GM04504 (cell line): ENCODE results near the gene ZNF830.
"Not testable (repeated sequence)": the region's sequence is repeated elsewhere in the genome, so short reads cannot be mapped to it uniquely, and the experiment has no call there.

Experiments used
- DNase-seq: peaks from one replicate; pipeline ENCODE4 v3.0.0-alpha.2; 2012; ENCODE audit warnings: low read depth

ZNF830 gene, protein sequence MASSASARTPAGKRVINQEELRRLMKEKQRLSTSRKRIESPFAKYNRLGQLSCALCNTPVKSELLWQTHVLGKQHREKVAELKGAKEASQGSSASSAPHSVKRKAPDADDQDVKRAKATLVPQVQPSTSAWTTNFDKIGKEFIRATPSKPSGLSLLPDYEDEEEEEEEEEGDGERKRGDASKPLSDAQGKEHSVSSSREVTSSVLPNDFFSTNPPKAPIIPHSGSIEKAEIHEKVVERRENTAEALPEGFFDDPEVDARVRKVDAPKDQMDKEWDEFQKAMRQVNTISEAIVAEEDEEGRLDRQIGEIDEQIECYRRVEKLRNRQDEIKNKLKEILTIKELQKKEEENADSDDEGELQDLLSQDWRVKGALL

DNA sequence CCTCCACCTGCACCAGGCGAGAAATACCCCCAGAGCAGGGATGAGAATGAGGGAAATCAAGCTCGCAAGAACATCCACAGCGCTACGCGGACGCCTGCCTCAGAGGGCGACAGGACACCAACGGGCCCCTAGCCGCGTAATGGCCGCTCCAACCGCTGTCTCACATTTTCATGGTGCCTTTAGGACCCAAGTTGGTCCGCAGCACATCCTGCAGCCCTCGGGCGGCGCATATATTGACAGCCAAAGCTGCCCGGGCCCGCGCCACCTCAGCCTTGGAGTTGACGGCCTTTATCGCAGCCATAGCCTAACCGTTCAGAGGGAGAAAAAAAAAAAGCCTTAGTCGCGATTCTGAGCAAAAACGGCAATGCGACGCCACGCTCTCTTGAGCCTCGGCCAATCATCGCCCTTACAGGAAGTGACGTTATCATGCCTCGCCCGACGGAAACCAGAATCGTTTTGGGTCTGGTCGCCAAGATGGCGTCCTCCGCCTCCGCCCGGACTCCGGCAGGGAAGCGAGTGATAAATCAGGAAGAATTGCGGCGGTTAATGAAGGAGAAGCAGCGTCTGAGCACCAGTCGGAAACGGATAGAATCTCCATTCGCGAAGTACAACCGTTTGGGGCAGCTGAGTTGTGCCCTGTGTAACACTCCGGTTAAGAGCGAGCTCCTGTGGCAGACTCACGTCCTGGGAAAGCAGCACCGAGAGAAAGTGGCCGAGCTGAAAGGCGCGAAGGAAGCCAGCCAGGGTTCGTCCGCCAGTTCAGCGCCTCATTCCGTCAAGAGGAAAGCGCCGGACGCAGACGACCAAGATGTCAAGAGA lies at the start of gene ZNF830, which contains the start of gene CCT6B:
ZNF830 (plus strand) TSS at position 448 of the 819 bp plus-strand sequence; CDS start at position 475, 27 bp downstream.
CCT6B (minus strand) TSS at position 368 of the 819 bp plus-strand sequence; CDS start at position 301, 67 bp downstream.
- DNase-seq = peak; percentile 89

DNA sequence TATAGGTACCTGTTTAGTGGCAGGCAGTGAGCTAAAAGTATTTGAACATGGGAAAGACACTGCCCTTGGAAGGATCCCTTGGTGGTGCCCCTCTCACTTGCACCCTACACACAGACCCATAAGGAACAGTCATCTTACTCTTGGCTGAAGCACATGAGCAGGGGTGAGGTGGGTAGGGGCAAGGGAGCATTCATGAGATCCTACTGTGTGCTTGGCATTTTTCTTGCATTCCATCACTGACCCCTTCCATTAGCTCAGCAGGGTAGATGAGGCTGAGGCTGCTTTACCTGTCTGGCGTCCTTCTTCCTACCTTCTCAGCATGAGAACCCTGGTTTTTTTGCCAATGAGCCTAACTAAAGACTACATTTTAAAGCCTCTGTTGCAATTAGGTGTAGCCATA lies 48.3 kb upstream of the ZNF830 start:
- no peak for DNase-seq

DNA sequence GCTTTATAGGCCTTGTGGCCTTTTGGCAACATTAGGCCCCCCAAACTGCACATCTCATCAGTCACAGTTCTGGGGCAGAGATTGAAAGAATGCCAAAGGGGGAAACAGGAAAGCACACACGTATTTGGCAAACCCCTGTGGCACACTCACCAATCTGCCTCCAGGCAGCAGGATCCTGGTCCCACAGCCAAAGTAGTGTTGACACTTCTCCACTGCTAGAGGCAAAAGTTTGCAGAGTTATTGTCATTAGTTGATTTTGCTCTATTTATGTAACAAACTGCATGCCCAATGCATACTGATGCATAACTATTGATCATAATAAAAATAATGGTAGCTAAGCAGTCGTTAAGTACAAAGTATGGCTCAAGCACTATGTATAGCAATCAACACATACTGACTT lies 45.2 kb upstream of the ZNF830 start:
- no peak for DNase-seq

DNA sequence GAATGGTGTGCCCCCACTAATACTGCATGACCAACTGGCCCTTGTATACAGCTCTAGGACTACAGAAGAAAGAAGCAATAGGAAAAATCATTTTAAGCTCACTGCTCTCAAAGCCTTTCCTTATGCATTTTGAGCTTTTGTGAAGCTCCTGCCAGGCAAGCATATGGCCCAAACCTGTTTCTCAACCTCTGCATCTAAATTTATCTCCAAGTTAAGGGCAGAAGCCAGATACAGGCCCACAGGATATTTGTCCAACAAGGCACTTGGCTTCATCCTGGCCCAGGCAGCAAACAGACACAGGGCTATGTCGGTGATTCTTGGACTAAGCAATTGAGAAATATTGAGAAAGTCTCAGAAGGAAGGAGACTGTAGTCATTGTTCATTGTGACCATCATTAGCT lies 44.0 kb upstream of the ZNF830 start:
- DNase-seq = no peak

DNA sequence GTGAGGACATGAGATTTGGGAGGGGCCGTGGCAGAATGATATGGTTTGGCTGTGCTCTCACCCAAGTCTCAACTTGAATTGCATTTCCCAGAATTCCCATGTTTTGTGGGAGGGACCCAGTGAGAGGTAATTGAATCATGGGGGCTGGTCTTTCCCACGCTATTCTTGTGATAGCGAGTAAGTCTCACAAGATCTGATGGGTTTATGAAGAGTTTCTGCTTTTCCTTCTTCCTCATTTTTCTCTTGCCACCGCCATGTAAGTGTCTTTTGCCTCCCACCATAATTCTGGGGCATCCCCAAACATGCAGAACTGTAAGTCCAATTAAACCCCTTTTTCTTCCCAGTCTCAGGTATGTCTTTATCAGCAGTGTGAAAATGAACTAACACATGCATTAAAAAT lies 40.7 kb upstream of the ZNF830 start:
- no peak for DNase-seq

DNA sequence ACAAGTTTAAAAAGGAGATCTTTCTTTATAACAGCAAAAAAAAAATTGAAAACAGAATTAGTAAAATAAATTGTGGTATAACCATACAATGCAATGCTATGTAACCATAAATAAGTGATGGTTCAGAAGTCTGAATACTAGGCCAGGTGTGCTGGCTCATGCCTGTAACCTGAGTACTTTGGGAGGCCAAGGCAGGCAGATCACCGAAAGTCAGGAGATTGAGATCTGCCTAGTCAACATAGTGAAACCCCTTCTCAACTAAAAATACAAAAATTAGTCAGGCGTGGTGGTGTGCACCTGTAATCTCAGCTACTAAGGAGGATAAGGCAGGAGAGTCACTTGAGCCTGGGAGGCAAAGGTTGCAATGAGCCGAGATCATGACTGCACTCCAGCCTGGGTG lies 34.7 kb upstream of the ZNF830 start:
- DNase-seq = no peak

DNA sequence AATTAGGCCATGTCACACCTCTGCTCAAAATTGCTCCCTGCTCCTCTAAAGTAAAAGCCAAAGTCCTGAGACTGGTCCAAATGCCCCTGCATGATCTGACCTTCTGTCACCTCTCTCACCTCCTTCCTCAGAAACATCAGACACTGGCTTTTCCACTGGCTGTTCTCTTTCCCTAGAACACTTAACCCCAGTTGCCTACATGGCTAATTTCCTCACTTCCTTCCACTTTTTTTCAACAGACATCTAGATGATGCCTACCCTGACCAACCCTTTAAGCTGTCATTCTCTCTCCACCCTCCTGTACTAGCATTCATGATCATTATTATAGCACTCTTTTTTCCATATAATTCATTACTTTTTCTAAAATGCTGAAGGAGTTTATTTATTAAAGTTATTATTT lies 31.1 kb upstream of the ZNF830 start:
- DNase-seq = no peak

DNA sequence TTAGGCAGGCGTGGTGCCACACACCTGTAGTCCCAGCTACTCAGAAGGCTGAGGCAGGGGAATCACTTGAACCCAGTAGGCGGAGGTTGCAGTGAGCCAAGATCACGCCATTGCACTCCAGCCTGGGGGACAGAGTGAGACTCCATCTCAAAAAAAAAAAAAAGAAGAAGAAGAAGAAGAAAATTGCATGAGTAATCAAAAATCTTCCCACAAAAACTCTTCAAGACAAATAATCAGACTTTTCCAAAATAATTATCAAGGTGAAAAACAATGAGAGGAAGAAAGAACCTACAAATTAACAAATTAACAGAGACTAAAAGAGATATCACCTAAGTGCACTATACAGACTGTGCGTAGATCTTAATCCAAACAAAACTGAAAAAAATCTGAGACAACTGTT lies 10.6 kb upstream of the ZNF830 start:
- not testable (repeated sequence) for DNase-seq

DNA sequence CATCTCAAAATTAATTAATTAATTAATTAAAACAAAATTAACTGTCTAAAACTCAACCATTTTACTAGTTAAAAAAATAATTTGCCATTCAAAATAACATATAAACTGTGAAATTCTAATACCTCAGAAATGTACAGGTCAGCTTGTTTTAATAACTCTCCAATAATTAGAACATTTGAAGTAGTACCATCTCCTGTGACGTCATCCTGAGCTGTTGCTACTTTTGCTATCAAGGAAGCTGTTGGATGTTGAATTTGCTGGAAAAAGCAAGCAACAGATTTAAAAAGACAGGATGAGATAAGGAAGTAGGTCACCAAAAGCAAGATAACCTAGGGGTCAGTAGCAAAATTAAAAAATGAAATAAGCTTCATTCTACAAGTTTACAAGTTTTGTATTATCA lies 2.9 kb upstream of the ZNF830 start:
- DNase-seq = no peak

DNA sequence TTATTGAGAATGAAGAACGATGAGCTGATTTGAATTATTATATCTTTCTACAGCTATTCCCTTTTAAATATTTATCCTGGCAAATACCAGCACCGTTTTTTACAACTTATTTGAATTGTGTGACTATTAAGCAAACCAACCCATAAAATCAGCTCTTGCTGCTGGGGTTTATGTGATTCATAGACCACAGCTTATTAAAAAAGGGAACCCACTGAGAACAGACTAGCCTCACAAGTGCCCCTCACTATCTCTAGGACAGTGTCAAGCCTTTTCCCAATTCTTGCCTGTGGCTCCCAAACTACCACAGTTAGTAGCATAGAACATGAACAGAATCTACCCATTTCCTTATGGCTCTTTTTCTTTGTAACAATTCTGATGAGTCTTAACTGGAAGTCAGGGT lies 12.8 kb downstream of the ZNF830 start:
- no peak for DNase-seq

DNA sequence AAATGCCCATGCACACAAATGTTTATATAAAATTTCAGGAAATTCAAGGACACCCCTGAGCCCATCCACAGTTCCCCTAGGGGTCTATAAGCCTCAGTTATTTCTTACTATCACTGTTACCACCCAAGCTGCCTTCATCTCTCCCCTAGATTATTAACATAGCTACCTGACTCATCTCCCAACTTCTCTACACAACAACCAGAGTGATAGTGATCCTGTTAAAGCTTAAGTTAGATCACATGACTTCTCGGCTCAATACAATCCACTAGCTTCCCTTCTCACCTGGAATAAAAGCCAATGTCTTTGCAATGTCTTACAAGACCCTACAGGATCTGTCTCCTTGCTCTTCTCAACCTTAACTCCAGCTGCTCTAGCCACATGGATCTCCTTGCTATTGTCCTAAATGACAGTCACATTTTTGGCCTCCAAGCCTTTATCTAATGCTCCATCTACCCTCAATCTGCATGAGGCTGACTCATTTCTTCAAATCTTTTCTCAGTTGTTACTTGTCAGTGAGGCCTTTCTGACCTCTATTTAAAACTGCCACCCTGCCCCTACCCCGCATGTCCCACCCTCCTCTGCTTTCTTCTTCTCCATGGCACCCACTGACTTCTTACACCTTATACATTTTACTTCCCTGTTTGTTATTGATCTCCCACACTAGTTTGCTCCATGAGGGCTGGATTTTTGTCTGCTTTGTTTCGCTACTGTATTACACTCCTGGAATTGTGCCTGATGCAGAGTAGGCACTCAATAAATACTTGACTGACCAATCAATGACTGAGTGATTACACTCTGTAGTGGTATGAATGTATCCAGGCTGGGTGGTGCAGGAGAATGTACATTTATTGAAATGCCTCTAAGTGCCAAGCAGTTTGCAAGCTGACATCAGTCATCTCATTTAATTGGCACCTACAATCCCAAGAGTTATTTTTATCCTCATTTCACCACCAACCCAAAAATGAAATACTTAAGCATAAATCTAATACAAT lies 13.8 kb downstream of the ZNF830 start:
- no peak for DNase-seq

DNA sequence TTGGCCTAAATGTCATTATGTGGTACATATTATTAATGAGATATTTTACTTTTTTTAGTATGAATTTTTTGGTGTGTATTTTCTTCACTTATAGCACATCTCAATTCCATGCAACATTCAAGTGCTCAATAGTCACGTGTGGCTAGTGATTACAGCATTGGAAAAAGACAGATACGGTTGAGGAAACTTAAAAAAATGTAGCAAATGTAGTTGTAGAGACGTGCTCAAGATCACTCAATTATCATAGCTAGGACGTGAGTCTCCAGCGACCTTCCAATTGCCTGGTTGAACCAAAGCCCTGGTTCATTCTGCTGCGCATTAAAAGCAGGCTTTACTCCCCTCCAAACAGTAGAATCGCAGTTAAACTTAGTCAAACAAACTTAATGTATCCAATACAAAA lies 17.8 kb downstream of the ZNF830 start:
- no peak for DNase-seq

DNA sequence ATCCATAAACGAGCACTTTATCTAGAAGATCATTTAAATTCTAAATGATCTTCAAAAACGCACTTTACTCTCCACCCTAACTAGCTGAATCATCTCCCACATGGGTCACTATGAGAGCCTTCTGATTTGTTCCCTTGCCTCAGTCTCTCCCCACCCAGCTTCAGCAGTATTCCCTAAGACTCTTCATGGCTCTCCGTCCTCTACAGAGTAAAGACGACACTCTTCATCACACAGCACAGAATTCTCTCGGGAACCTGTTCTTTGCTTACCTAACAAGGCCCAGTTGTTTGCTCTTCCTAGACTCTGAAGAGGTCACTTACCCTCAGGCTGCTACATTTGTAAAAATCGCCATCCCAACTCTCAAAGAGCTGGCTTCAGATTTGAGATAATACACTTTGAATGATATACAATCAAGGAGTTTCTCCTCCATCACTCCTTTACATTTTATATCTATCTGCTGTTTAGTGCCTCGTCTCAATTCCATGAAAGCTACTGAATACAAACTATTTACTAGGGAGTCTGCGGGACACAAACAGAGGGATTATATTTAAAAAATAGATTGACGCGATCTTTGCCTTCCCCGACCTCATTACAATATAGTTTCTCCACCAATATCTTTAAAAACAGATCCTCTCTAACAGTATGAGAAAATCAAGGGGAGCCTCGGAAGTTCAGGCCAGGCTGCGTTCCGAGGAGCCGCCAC lies 18.5 kb downstream of the ZNF830 start:
- DNase-seq = no peak

DNA sequence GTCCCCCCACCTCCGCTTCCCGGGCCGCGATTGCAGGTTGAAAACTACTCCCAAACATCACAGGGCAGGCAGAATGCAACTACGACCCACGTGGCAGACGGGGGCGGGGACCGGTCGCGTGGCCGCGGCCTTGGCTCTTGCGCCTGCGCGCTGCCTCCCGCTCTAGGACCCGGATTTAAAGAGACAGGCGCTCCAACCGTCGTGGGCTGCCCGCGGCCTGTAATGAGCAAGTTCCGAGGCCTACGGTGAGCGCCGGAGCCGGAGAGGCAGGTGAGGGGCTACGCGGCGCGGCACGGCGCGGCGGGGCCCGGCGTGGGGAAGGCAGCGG lies 19.0 kb downstream of the ZNF830 start, which contains the start of gene LIG3:
LIG3 (plus strand) TSS at position 160 of the 328 bp plus-strand sequence. CDS start 2,494 bp downstream, outside the sequence.
- peak; percentile 82 for DNase-seq

DNA sequence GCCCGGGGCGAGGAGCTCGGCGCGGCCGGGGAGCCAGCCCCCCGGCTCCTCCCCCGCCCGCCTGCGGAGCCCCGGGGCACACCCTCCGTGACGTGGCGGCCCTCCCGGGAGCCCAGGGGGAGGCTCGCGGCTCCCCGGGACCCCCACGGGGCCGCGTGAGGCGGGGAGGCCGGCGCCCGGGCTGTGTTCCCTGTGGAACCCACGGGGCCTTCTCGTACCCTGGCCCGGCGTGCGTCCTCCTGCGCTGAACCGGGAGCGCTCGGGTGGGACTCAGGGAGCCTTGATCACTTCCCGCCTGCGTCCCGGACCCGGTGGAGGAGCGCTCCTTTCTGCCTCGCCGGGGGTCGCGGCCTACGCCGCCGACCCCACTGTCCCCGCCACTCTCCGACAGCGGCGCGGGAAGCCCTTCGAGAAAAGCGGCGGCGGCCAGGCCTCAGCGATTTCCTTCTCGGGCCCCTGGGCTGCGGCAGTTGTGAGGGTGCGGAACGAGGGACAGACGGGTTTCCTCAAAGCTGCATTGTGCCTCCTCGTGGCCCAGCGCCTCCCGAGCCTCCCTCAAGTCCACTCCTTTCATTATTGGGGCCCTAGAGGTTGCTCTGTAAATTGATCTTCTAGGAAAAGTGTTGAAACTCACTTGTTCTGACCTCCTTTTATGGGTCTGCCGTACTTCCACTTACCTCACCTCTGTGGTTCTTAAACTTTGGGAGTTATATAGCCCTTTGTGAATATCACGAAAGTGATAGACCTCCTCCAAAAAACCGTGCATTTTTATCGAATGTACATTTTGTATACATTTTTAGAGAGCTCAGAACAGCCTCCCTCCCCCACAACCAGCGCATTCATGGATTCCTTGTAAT lies 19.6 kb downstream of the ZNF830 start:
- peak; percentile 63 for DNase-seq

DNA sequence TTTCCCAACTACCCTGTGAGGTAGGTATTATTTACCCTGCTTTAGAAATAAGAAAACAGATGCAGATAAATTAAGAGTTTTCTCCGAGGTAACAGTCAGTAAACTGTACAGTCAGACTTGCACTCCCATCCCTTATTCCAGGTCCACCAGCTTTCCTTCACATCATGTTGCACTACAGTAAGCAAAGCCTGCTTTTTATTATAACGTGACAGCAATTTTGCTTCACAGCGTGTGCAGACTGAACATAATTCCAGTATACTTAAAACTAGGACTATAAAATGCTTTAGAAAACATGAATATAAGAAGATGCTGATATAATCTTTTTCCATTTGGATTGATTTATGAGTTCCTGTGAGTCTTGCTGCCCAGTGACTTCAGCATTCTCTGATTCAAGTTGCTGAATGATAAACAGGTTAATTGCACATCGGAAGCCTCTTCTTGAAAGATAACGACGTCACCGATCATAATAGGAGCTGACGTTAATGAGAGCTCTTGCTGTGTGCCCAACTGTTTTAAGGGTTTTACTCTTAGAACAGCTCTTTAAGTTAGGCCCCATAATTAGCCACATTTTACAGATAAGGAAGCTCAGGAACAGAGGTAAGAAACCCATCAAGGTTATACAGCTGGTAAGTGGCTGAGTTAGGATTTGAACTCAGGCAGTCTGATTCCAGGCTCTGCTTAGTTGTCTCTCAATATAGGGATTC lies 20.4 kb downstream of the ZNF830 start:
- peak; percentile 27 for DNase-seq

DNA sequence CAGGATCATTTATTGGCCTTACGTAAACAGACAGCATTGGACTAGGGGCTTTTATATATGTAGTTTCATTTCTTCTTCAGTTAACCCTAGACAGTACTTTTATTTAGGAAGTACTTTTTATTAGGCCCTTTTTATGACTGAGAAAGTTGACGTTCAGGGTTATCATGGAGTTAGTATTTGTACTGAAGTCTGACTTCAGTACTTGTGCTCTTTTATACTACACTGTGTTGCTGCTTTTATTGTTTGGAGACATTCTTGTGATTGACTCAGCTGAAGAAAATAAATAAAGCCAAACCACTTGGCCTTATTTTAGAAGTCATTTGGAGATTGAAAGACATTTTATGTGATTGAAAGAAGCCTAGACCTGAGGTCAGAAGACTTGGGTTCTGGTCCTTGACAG lies 25.9 kb downstream of the ZNF830 start:
- no peak for DNase-seq

DNA sequence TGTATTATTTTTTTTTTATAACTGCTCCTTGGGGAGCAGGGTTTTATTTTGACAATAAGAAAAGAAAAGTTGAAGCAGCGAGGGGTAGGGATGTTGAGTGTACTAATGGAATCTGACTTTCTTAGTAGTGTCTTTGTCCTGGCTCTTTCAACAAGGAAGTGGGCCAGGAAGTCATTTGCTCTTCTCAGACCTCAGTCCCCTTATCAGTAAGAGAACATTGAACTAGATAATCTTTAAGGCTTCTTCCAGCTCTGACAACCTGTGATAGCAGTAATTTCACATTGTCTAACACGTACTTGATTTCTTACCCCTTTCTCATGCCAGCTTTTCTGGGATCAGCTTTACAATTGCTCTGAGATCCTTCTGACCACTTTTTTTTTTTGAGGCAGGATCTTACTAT lies 27.3 kb downstream of the ZNF830 start:
- DNase-seq = no peak

DNA sequence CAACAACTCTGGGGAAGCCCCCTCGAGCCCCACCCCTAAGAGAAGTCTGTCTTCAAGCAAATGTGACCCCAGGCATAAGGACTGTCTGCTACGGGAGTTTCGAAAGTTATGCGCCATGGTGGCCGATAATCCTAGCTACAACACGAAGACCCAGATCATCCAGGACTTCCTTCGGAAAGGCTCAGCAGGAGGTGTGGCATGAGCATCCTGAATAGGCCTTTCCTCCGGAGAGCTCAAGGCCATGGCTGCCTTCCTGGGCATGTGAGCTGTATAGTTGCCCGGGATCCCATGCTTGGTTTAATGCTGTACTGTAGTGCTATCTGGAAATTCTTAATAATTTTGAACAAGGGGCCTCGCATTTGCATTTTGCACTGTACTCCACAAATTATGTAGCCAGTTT lies 28.1 kb downstream of the ZNF830 start:
- no peak for DNase-seq

DNA sequence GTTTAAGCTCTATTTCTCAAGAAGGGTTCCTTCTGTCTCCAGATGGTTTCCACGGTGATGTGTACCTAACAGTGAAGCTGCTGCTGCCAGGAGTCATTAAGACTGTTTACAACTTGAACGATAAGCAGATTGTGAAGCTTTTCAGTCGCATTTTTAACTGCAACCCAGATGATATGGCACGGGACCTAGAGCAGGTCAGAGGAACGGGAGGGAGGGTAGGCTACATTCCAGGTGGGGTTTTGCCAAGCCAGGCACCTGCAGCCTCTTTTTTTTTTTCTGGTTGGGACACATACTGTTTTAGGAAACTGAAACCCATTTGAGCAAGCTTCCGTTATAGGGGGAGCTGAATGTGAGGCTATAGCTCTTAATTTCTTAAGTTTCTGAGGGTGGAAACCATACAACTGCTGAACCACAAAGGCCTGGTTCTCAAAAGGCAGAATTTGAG lies 29.6 kb downstream of the ZNF830 start:
- no peak for DNase-seq
